Measurements from ENCODE around the gene MTIF3.

Gene MTIF3

DNA sequence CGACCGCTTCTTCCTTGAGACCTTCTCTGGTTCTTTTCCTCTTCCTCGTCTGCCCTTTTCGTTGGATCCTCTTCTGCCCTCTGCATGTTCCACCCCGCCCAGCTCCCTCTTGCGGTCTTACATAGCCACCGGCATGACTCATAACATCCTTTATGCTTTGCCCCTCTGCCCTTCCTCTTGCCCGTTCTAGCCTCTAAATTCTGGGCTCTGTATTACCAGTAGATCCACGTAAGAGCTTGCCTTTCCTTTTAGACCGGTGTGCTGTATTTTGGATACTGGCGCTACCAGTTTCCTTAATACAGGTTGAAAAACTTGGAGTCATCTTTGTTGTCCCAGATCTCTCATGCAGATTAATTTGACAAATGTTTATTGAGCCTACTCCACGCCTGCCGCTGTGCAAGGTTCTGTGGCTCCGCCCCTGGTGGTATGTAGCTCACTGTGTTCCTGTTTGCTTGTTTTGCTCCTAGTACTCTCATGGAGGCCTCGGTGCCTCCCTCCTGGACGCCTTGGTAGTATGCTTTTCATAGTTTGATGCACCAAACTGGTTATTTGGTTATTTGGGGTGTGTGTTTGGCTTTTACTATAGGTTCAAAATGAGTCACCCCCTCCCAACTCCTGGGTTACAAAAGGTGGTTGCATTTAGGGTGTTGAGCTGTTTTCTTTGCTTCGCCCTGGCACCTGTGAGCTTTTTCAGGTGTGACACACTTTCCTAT lies 24.3 kb downstream of the MTIF3 start (continued):
- peak; percentile 59; the same call in 1 of the 2 replicates for TF ChIP-seq SP7 (tag by site-specific recombination; IDR thresholded peaks at IDR 0.05)
- peak; percentile 66 for TF ChIP-seq ZNF600 (tag by site-specific recombination; IDR thresholded peaks at IDR 0.05)
- TF ChIP-seq, protein P1, sequence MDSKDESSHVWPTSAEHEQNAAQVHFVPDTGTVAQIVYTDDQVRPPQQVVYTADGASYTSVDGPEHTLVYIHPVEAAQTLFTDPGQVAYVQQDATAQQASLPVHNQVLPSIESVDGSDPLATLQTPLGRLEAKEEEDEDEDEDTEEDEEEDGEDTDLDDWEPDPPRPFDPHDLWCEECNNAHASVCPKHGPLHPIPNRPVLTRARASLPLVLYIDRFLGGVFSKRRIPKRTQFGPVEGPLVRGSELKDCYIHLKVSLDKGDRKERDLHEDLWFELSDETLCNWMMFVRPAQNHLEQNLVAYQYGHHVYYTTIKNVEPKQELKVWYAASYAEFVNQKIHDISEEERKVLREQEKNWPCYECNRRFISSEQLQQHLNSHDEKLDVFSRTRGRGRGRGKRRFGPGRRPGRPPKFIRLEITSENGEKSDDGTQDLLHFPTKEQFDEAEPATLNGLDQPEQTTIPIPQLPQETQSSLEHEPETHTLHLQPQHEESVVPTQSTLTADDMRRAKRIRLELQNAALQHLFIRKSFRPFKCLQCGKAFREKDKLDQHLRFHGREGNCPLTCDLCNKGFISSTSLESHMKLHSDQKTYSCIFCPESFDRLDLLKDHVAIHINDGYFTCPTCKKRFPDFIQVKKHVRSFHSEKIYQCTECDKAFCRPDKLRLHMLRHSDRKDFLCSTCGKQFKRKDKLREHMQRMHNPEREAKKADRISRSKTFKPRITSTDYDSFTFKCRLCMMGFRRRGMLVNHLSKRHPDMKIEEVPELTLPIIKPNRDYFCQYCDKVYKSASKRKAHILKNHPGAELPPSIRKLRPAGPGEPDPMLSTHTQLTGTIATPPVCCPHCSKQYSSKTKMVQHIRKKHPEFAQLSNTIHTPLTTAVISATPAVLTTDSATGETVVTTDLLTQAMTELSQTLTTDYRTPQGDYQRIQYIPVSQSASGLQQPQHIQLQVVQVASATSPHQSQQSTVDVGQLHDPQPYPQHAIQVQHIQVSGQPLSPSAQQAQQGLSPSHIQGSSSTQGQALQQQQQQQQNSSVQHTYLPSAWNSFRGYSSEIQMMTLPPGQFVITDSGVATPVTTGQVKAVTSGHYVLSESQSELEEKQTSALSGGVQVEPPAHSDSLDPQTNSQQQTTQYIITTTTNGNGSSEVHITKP (tag by site-specific recombination; IDR thresholded peaks at IDR 0.05) = peak; percentile 36; the same call in 1 of the 2 replicates
- TF ChIP-seq ZNF23 (tag by site-specific recombination; IDR thresholded peaks at IDR 0.05; ENCODE audit: borderline replicate concordance) = no peak
- no peak for TF ChIP-seq ZNF169 (tag by site-specific recombination; IDR thresholded peaks at IDR 0.05)
- TF ChIP-seq TRIM28 (IDR thresholded peaks at IDR 0.05; ENCODE audit: borderline replicate concordance, low read length) = peak; percentile 30; the same call in 1 of the 2 replicates

DNA sequence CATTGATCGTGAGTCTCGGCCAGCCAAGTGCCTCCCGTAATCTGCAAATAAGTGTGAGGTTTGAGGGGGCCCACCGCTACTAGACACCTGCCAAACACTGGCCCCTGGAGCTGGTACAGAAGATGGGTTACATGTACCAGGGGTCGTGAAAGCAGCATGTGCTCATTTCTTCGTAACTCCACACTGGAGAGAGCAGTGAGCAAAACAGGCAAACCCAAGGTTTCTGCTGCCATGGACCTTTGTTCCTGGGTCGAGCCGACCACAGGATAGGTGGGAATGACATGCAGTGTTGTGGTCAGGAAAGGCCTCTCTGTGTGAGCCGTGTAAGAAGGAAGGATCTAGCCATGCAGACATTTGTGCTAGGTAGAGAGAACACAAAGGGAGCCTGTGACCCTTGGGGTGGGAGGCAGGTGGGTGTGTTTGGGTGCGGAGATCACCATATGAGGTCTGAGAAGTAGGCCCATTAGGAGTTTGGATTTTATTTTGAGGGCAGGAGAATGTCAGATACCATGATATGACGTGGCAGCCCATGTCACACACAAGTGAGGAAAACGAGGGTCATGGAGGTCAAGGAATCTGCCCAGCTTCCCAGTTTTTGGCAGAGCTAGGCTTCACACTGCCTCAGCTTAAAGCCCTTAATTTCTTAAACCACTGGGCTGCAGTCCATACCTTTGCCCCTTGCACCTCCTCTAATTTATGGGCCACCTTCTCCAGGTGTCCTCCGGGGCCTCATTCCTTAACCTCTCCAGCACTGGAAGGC lies 25.0 kb downstream of the MTIF3 start:
- POLR2A ChIA-PET = interaction anchor here (0.9 to 3.1 kb wide), 5 partner anchors 20 to 401 kb away, joined by 3 to 14 read pairs (median 4); partner anchors contain the start of genes LNX2 and MTIF3
- H3K27ac ChIP-seq (ENCODE audit: extremely low read depth, low read depth, low read length) = peak overlapping the region; percentile 74
- no peaks in the 10 kb centered on the region for H3K4me1 ChIP-seq (ENCODE audit: control insufficient read depth, insufficient read depth, low read length)
- 0 out of 2 replicates have a peak, but pooled peaks have one; percentile 25 for TF ChIP-seq ZFHX2 (tag by site-specific recombination; conservative IDR thresholded peaks at IDR 0.05)
- no peak for TF ChIP-seq ZNF366 (tag by site-specific recombination; conservative IDR thresholded peaks at IDR 0.05)
- TF ChIP-seq ZFP69B (tag by site-specific recombination; IDR thresholded peaks at IDR 0.05) = 0 out of 2 replicates have a peak, but pooled peaks have one; percentile 40
- no peak for TF ChIP-seq ZNF214 (tag by site-specific recombination; IDR thresholded peaks at IDR 0.05; ENCODE audit: borderline replicate concordance)
- TF ChIP-seq ZNF335 (tag by site-specific recombination; conservative IDR thresholded peaks at IDR 0.05) = peak; percentile 31
- no peak for TF ChIP-seq ZNF544 (tag by site-specific recombination; IDR thresholded peaks at IDR 0.05)
- peaks cover 13 to 35% of the 10 kb centered on the region in 2 experiments for H3K36me3 ChIP-seq (ENCODE audit: control insufficient read depth in 2 of 2, insufficient read depth in 1 of 2, low read length in 2 of 2)
- H3K9me3 ChIP-seq (ENCODE audit: control insufficient read depth, insufficient read depth, low read depth, low read length) = no peaks in the 10 kb centered on the region
- CTCF ChIA-PET = interaction anchor here (0.5 to 2.2 kb wide), 12 partner anchors 19 to 537 kb away, joined by 3 to 8 read pairs (median 3); no protein-coding TSS in a partner anchor
- peak overlapping the region; percentile 62 for H3K4me3 ChIP-seq (ENCODE audit: low read depth, low read length)

DNA sequence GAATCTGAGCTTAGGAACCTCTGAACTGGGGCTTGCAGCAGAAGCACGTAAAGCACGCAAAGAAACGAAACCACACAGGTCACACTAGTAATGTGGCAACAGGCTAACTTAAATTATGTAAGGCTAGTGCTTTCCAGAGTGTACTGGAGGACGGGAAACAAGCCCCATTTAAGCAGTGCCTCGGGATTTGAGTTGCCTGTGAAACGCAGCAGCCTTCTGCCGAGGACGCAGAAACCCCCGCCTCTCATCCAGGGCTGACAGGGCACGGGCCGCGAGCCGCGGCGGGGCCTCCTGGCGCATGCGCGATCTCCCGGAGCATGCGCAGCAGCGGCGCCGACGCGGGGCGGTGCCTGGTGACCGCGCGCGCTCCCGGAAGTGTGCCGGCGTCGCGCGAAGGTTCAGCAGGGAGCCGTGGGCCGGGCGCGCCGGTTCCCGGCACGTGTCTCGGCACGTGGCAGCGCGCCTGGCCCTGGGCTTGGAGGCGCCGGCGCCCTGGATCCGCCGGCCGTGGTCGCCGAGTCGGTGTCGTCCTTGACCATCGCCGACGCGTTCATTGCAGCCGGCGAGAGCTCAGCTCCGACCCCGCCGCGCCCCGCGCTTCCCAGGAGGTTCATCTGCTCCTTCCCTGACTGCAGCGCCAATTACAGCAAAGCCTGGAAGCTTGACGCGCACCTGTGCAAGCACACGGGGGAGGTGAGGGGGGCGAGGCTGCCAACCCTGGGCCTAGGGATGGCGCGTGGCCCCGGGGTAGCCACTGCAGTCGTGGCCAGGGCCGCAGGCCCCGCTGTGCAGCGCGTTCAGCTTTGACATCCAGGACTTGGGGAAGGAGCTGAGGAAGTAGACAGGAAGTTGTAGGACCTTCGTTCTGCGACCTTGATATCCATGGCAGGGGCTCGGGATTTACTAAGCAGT lies 25.9 kb downstream of the MTIF3 start, which contains the start of gene GTF3A:
Gene GTF3A, plus strand, starts transcription at position 374 of the 912 bp plus-strand sequence.
- peak within 1 kb of the TSS; percentile 62 for H3K4me3 ChIP-seq (ENCODE audit: low read depth, low read length)
- peaks cover 5 to 27% of the 10 kb centered on the region in 2 experiments for H3K36me3 ChIP-seq (ENCODE audit: control insufficient read depth in 2 of 2, insufficient read depth in 1 of 2, low read length in 2 of 2)
- POLR2A ChIA-PET = interaction anchor here (1.2 to 3.1 kb wide), 3 partner anchors 25 to 196 kb away, joined by 3 to 14 read pairs (median 5); partner anchors contain the start of genes LNX2 and MTIF3
- H3K9me3 ChIP-seq (ENCODE audit: control insufficient read depth, insufficient read depth, low read depth, low read length) = no peaks in the 10 kb centered on the region
- CTCF ChIA-PET = interaction anchor here (0.7 to 2.2 kb wide), 6 partner anchors 12 to 538 kb away, joined by 3 to 8 read pairs (median 6); no protein-coding TSS in a partner anchor
- no peaks in the 10 kb centered on the region for H3K4me1 ChIP-seq (ENCODE audit: control insufficient read depth, insufficient read depth, low read length)
- peak within 1 kb of the TSS; percentile 74 for H3K27ac ChIP-seq (ENCODE audit: extremely low read depth, low read depth, low read length)
- TF ChIP-seq ZBTB48 (tag by site-specific recombination; IDR thresholded peaks at IDR 0.05) (no peak), ZNF133 (tag by site-specific recombination; IDR thresholded peaks at IDR 0.05) (no peak), ZNF335 (tag by site-specific recombination; conservative IDR thresholded peaks at IDR 0.05) (peak; percentile 71), MZF1 (tag by site-specific recombination; IDR thresholded peaks at IDR 0.05; ENCODE audit: borderline replicate concordance) (no peak), ZNF391 (tag by site-specific recombination; IDR thresholded peaks at IDR 0.05; ENCODE audit: borderline replicate concordance, low read depth) (no peak), ZNF521 (tag by site-specific recombination; IDR thresholded peaks at IDR 0.05) (no peak)
- TF ChIP-seq, protein P2, sequence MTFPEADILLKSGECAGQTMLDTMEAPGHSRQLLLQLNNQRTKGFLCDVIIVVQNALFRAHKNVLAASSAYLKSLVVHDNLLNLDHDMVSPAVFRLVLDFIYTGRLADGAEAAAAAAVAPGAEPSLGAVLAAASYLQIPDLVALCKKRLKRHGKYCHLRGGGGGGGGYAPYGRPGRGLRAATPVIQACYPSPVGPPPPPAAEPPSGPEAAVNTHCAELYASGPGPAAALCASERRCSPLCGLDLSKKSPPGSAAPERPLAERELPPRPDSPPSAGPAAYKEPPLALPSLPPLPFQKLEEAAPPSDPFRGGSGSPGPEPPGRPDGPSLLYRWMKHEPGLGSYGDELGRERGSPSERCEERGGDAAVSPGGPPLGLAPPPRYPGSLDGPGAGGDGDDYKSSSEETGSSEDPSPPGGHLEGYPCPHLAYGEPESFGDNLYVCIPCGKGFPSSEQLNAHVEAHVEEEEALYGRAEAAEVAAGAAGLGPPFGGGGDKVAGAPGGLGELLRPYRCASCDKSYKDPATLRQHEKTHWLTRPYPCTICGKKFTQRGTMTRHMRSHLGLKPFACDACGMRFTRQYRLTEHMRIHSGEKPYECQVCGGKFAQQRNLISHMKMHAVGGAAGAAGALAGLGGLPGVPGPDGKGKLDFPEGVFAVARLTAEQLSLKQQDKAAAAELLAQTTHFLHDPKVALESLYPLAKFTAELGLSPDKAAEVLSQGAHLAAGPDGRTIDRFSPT (tag by site-specific recombination; IDR thresholded peaks at IDR 0.05) = no peak
- TF ChIP-seq, protein P3, sequence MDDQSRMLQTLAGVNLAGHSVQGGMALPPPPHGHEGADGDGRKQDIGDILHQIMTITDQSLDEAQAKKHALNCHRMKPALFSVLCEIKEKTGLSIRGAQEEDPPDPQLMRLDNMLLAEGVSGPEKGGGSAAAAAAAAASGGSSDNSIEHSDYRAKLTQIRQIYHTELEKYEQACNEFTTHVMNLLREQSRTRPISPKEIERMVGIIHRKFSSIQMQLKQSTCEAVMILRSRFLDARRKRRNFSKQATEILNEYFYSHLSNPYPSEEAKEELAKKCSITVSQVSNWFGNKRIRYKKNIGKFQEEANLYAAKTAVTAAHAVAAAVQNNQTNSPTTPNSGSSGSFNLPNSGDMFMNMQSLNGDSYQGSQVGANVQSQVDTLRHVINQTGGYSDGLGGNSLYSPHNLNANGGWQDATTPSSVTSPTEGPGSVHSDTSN (CRISPR knock-in tag; IDR thresholded peaks at IDR 0.05) = peak; percentile 58; the same call in 1 of the 2 replicates
- TF ChIP-seq, protein P4, sequence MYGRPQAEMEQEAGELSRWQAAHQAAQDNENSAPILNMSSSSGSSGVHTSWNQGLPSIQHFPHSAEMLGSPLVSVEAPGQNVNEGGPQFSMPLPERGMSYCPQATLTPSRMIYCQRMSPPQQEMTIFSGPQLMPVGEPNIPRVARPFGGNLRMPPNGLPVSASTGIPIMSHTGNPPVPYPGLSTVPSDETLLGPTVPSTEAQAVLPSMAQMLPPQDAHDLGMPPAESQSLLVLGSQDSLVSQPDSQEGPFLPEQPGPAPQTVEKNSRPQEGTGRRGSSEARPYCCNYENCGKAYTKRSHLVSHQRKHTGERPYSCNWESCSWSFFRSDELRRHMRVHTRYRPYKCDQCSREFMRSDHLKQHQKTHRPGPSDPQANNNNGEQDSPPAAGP (tag by site-specific recombination; IDR thresholded peaks at IDR 0.05) = 0 out of 2 replicates have a peak, but pooled peaks have one; percentile 15
